GM18505 (cell line): ENCODE results near the gene SLCO3A1.

ENCODE experiments used
- ATAC-seq: cut with Tn5 transposase; IDR thresholded peaks from one replicate; pipeline ENCODE4 v1.9.1; 2021; ENCODE audit not compliant: unreplicated experiment
- POLR2A ChIP-seq: IDR thresholded peaks from 4 replicates; pipeline ENCODE4 v1.6.1; 2011; ENCODE audit warnings: borderline replicate concordance; ENCODE audit not compliant: insufficient read depth, insufficient read length; ENCODE audit errors: extremely low read depth

The SLCO3A1 gene

DNA sequence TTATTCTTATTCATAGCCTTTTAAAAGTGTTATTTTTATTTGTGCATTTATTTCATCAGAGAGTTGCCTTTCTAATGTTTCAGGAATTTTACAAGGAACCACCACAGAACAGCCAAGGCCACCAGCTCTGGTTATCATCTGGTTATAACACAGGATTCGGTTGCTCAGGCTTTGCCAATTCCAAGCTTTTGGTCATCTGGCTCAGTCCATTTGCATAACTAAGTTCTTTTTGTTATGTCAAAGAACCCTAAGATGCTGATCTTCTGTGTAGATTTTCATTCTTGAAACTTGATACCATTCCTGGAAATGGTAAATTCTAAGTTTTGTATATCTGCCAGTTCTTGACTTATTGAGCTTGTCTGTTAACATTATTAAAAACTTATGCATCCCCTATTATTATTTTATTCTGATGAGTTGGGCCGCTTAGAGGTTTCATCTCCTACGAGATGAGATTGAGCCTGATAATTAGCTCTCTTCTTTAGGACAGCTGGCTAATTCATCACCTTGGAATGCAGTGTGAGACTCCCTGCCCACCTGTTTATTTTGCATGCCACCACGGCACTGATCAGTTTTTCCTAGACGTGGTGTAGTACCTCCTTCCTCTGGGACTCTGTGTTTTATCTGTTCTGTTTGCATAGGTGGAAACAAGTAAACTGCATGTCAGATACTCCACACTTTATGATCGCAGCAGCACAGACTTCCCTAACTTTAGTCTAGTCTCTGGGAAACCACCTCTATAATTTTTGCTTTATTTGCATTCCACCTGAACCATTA lies 264.8 kb downstream of the SLCO3A1 start:
- TF ChIP-seq POLR2A = no peak
- ATAC-seq = no peak

DNA sequence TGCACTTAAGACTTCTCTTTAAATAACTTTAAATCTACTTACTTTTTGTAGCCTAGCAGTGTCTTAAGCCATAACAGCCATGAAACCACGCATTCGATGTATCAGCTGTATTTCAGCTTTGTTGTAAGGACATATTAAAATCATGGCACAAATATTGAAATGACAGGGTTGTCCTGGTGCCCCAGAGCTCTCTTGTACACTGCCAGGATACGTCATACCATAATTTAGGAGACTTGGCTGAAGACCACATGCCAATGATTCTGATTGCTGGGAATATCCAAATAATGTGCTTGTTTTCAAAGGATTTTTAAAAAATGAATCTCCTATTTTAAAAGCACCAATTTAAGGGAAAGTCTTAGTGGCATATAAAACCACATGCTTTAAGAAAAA lies 265.4 kb downstream of the SLCO3A1 start:
- no peak for ATAC-seq
- no peak for TF ChIP-seq POLR2A

DNA sequence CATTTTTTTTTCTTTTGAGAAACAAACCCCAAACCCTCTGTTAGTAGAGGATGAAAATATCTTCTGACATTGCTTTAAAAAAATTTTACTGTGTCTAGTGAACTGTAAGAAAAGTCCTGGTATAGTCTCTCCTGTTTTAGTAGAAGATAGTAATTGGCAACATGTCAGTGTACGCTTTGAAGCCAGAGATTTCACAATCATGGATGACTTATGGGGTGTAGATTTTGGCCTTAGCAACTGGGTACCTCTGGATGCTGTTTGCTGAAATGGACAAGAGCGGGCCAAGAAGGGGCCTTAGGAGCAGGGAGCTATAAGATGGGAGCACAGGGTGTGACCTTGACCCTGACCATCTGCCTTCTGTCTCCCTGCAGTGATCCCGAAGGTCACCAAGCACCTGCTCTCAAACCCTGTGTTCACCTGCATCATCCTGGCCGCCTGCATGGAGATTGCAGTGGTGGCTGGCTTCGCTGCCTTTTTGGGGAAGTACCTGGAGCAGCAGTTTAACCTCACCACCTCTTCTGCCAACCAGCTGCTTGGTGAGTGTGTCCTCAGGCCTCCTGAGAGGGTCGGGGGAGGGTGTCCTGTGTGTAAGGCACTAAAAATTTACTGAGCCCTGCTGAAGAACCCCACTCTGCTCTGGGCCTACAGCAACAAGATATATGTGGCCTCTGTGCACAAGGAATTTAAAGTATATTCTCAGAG lies 266.7 kb downstream of the SLCO3A1 start:
- no peak for TF ChIP-seq POLR2A

GRCh38 chr15:92121047-92121446 lies 267.5 kb downstream of the SLCO3A1 start:
- no peak for TF ChIP-seq POLR2A

More for the DNA sequence above, 266.7 kb downstream of the SLCO3A1 start:
- ATAC-seq = no peak

DNA sequence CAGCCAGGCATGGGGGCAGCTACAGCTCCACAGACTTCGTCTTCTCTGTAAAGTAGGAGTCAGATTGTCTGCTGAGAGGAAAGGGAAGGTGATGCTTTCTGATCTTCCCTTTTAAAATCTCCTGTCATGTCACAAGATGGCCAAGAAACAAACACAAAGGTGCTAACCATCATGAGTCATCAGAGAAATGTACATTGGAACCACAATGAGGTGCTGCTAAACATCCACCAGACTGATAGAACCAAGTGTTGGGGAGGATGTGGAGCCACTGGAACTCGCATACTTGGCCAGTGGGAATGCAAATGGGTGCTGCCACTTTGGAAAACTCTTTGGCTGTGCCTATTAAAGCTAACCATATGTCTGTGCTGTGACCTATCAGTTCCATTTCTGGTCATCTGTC lies 268.8 kb downstream of the SLCO3A1 start:
- no peak for ATAC-seq
- no peak for TF ChIP-seq POLR2A

More at GRCh38 chr15:92121047-92121446, 267.5 kb downstream of the SLCO3A1 start:
- no peak for ATAC-seq

- TF ChIP-seq POLR2A = no peak
- ATAC-seq = no peak
These were observed 270.6 kb downstream of the SLCO3A1 start for GRCh38 chr15:92123962-92124656.

- ATAC-seq = no peak
- TF ChIP-seq POLR2A = no peak
These were observed 271.1 kb downstream of the SLCO3A1 start for GRCh38 chr15:92124657-92125010.

- TF ChIP-seq POLR2A = no peak
- ATAC-seq = no peak
These were observed 275.3 kb downstream of the SLCO3A1 start for GRCh38 chr15:92128788-92129187.

DNA sequence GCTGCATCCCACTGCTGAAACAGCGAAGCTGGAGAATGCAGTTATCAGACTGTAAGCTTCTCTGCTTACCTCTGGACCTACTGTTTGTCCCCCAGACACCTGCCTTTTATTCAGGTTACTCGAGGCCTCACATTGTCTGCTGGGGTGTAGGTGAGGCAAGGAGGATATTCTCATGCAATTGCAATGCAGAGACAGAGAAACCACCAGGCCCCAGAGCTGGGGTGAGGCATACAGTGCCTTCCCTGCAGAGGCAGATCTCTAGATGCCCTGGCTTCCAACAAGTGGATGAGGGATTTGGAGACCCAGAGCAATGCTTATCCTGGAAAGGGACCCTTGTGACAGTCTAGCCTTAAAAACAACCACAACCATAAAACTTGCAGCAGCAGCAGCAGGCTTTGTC lies 276.7 kb downstream of the SLCO3A1 start:
- no peak for TF ChIP-seq POLR2A
- ATAC-seq = no peak

DNA sequence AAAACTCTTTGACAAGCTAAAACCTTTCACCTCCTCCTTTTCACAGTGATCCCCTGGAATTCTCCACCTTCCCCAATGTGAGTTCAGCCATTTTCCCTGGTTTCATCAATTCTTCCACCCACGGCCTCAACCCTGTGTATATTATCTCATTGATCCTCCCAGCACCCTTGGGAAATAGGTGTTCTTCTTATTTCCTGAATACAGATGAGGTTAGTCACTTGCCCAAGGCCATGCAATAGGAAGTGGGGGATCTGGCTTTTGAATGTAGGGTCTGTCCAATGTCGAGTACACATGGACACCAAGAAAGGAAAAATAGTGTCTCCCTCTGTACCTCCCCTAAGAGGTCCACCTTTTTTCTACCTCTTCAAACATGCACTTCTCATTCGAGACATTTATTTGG lies 277.4 kb downstream of the SLCO3A1 start:
- TF ChIP-seq POLR2A = no peak
- no peak for ATAC-seq

DNA sequence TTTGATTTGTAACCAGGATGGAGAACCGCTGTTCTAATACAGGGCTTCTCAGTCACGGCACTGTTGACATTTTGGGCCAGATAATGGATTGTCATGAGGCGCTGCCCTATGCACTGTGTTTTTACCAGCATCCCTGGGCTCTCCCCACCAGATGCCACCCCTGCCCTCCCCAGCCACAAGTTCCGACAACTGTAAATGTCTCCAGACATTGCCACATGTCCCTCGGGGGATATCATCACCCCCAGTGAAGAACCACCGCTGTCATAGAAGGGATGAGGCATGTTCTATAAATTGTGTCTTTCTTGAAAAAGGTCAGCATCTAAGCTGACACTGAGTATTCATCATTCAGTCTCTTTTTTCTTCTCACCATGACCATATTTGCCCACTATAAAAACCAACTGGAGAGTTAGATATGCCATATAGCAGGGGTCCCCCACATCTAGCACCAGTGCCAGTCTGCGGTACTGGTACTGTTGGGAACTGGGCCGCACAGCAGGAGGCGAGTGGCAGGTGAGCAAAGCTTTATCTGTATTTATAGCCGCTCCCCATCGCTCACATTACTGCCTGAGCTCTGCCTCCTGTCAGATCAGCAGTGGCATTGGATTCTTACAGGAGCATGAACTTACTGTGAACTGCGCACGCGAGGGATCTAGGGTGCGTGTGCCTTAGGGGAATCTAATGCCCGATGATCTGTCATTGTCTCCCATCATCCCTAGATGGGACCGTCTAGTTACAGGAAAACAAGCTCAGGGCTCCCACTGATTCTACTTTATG lies 279.7 kb downstream of the SLCO3A1 start:
- no peak for ATAC-seq
- no peak for TF ChIP-seq POLR2A

GRCh38 chr15:92140796-92141195 lies 287.3 kb downstream of the SLCO3A1 start:
- no peak for ATAC-seq
- TF ChIP-seq POLR2A = no peak

DNA sequence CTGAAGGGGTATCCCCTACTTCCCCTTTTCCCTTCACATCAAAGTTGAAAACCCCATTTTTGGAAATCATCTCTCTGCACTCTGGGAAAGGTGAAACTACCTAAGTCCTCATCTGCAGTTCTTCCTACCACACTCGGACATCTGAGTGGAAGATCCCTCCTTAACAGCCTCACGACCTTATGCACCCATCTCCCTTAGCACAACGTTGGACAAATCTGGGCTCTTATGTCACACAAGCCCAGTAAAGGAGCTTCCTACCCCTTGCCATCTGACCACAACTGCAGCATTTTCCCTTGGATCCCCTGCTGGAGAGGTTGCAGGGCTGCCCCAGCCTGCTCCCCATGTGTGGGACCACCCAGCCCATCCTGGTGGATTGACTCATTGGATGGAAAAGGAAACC lies 288.1 kb downstream of the SLCO3A1 start:
- ATAC-seq = no peak
- TF ChIP-seq POLR2A = no peak
